Brain microvascular endothelial cell (primary cell): ENCODE measurements around the gene CCDC158.

Experiments
- DNase-seq: peaks from one replicate; pipeline ENCODE4 v3.0.0-alpha.2; 2020
- H3K27ac ChIP-seq: fragments of 250-450 bp; sonication (Bioruptor Pico); 2 replicates; pipeline ENCODE4 v1.5.1; 2020; ENCODE audit warnings: mild to moderate bottlenecking, moderate library complexity
- H3K27me3 ChIP-seq: fragments of 250-450 bp; sonication (Bioruptor Pico); replicated peaks from 2 replicates; pipeline ENCODE4 v1.5.1; 2020; ENCODE audit warnings: mild to moderate bottlenecking
- H3K36me3 ChIP-seq: fragments of 250-450 bp; sonication (Bioruptor Pico); replicated peaks from 2 replicates; pipeline ENCODE4 v1.5.1; 2020; ENCODE audit warnings: mild to moderate bottlenecking
- H3K4me3 ChIP-seq: 2 replicates; pipeline ENCODE4 v1.5.1; 2011; ENCODE audit warnings: low read depth, mild to moderate bottlenecking, control low read depth, low read length, moderate library complexity
- CTCF ChIP-seq: IDR thresholded peaks from 2 replicates; pipeline ENCODE4 v1.5.1; 2011; ENCODE audit warnings: low read depth, mild to moderate bottlenecking, moderate library complexity, low read length, control low read depth, inconsistent platforms; ENCODE audit errors: missing control alignments
- in situ Hi-C: cut with HindIII; loops from 2 replicates; pipeline ENCODE4 v1.10.0; 2017; ENCODE audit warnings: low sequenced_read_pairs, low pct_ligation_motif_present

CCDC158 gene

GRCh38 chr4:76375703-76376102 is 45.2 kb downstream of the CCDC158 start:
- Histone ChIP-seq H3K27me3 (no peaks in the 10 kb centered on the region), H3K36me3 (no peaks in the 10 kb centered on the region), H3K27ac (no peak overlapping the region), H3K4me3 (no peak overlapping the region)
- no peak for TF ChIP-seq CTCF
- no peak for DNase-seq
- in situ Hi-C loops: no loop called here

DNA sequence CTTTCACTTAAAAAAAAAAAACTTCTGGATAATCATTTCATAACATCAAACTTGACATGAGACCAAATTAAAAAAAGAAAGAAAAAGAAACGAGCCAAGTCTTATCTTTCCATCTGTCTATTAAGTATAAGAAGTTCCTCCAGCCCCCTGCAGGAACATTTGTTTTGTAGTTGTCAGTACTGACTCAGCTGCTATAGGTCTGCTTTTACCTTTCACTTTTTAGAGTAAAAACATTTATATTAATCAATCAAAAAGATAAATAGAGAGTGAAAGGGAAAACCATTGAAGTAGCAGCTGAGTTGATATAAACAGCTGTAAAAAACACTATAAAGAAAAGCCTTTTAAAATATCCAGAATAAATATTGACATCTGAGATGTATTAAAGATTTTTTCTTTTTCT is 46.1 kb downstream of the CCDC158 start:
- TF ChIP-seq CTCF: no peak
- Histone ChIP-seq H3K4me3 (no peak overlapping the region), H3K36me3 (no peaks in the 10 kb centered on the region), H3K27me3 (no peaks in the 10 kb centered on the region), H3K27ac (no peak overlapping the region)
- DNase-seq: no peak
- in situ Hi-C loops: no loop called here

- peak; percentile 62 for DNase-seq
- Histone ChIP-seq H3K36me3 (no peaks in the 10 kb centered on the region), H3K27me3 (no peaks in the 10 kb centered on the region), H3K4me3 (no peak overlapping the region), H3K27ac (no peak overlapping the region)
- in situ Hi-C loops: no loop called here
- no peak for TF ChIP-seq CTCF
Observed at GRCh38 chr4:76373919-76374552, 46.9 kb downstream of the CCDC158 start.

DNA sequence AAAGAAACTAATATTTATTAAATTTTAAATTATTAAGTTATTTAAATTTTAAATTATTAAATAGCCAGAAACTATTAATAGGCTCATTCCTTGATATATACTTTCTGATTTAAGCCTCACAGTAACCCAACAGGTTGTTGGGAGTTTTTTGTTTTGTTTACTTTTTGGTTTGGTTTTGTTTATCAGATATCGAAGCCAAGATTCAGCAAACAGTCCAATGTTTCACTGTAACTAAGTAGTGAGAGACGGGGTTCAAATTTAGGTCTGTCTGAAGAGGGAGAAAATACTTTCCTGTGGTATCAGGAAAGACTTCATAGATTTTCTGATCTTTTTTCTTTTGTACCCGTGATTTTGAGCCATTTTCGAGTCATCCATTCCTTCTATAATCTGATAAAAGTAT is 54.2 kb downstream of the CCDC158 start:
- no peak overlapping the region for H3K27ac ChIP-seq
- no peaks in the 10 kb centered on the region for H3K36me3 ChIP-seq
- H3K27me3 ChIP-seq: no peaks in the 10 kb centered on the region
- no peak for DNase-seq
- in situ Hi-C loops: no loop called here
- no peak for TF ChIP-seq CTCF
- H3K4me3 ChIP-seq: no peak overlapping the region

- in situ Hi-C loops: no loop called here
- no peak for DNase-seq
- H3K27me3 ChIP-seq: no peaks in the 10 kb centered on the region
- TF ChIP-seq CTCF: no peak
- H3K36me3 ChIP-seq: no peaks in the 10 kb centered on the region
- H3K4me3 ChIP-seq: no peak overlapping the region
- H3K27ac ChIP-seq: no peak overlapping the region
Observed at GRCh38 chr4:76365636-76366035, 55.3 kb downstream of the CCDC158 start.

DNA sequence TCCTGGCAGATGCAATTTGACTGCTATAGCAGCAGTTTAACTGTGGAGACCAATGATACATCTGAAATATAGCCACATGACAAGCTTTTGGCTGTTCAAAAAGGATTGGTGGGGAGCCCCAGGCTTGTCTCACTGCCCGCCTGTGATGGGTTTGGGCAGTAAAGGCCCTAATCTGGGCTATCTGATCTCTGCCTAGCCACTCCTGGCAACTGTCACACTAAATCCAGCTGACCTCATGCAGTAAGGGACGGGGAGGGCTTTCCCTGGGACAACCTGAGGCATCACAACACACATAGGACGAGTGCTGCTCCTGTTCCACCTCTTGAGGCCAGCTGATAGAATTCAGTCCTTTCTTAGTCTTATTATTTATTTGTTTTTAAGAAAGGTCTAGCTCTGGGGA is 56.2 kb downstream of the CCDC158 start:
- Histone ChIP-seq H3K4me3 (no peak overlapping the region), H3K27ac (no peak overlapping the region), H3K27me3 (no peaks in the 10 kb centered on the region), H3K36me3 (no peaks in the 10 kb centered on the region)
- DNase-seq: no peak
- TF ChIP-seq CTCF: no peak
- in situ Hi-C loops: no loop called here
